ENCODE results near the gene APBA2.
"Not testable (repeated sequence)": the region's sequence is repeated elsewhere in the genome, so short reads cannot be mapped to it uniquely, and the experiment has no call there.

Gene APBA2

GRCh38 chr15:29162411-29162810 is 276.6 kb downstream of the APBA2 start:
- no peak for DNase-seq (ENCODE audit: low spot score)

- not testable (repeated sequence) for DNase-seq (ENCODE audit: low spot score)
These were observed 281.3 kb downstream of the APBA2 start for GRCh38 chr15:29167122-29167521.
